Mononuclear cell (primary cell): ENCODE results near the gene WFDC13. TPM values are rescaled to one million over a fixed set of nuclear protein-coding genes. Genes with fewer than 3 reads are reported as not detected.
"Not testable (repeated sequence)": the region's sequence is repeated elsewhere in the genome, so short reads cannot be mapped to it uniquely, and the experiment has no call there.

ENCODE experiments used
- H3K27me3 ChIP-seq: 2 replicates; pipeline ENCODE4 v1.6.0; 2011; ENCODE audit warnings: low read length, control low read depth; ENCODE audit not compliant: insufficient read depth
- H3K4me1 ChIP-seq: 2 replicates; pipeline ENCODE4 v1.5.1; 2011; ENCODE audit warnings: mild to moderate bottlenecking, low read length, control low read depth; ENCODE audit not compliant: insufficient read depth
- H3K4me3 ChIP-seq: 2 replicates; pipeline ENCODE4 v1.5.1; 2011; ENCODE audit warnings: mild to moderate bottlenecking, low read length, moderate library complexity
- H3K9me3 ChIP-seq: 2 replicates; pipeline ENCODE4 v1.5.1; 2011; ENCODE audit warnings: low read depth, mild to moderate bottlenecking, control low read depth, low read length
- total RNA-seq: library from RNA; depleted of rRNA; stranded (reverse); fragments of >200 nt; gene quantifications from one replicate; pipeline ENCODE4 v1.2.3, GENCODE V29; 2012

The WFDC13 gene, protein sequence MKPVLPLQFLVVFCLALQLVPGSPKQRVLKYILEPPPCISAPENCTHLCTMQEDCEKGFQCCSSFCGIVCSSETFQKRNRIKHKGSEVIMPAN
- not detected for total RNA-seq

DNA sequence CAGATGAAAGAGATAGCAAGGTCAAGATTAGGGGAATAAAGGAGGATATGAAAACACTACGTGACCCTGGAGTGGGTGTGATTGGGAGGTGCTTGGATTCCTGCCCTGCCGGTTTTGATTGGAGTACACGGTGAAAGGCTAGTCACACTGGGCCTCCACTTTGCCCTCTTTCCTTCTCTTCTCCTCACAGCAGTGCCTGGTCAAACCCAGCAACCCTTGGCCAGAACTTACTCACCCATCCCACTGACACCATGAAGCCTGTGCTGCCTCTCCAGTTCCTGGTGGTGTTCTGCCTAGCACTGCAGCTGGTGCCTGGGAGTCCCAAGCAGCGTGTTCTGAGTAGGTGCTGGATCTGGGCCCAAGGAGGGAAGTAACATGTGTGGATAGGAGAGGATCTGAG lies at the start of gene WFDC13:
WFDC13 (plus strand) TSS at position 166 of the 400 bp plus-strand sequence; CDS start at position 252, 86 bp downstream.
- H3K4me3 ChIP-seq = no peak within 1 kb of the TSS
- peaks cover 3% of the 10 kb centered on the region for H3K27me3 ChIP-seq
- no peaks in the 10 kb centered on the region for H3K9me3 ChIP-seq
- H3K4me1 ChIP-seq = no peaks in the 10 kb centered on the region

DNA sequence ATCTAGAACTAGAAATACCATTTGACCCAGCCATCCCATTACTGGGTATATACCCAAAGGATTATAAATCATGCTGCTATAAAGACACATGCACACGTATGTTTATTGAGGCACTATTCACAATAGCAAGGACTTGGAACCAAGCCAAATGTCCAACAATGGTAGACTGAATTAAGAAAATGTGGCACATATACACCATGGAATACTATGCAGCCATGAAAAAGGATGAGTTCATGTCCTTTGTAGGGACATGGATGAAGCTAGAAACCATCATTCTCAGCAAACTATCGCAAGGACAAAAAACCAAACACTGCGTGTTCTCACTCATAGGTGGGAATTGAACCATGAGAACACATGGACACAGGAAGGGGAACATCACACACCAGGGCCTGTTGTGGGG lies 44.8 kb upstream of the WFDC13 start:
- H3K4me3 ChIP-seq, H3K27me3 ChIP-seq, H3K4me1 ChIP-seq, H3K9me3 ChIP-seq: not testable (repeated sequence)

DNA sequence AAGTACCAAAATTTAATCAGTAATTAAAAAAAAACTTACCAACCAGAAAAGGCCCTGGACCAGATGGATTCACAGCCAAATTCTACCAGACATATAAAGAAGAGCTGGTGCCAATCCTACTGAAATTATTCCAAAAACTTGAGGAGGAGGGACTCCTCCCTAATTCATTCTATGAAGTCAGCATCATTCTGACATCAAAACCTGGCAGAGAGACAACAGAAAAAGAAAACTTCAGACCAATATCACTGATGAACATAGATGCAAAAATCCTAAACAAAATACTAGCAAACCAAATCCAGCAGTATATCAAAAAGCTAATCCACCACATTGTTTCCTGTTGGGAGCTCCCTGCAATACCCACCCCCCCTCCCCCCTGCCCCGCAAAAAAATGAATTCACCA lies 31.7 kb upstream of the WFDC13 start, which contains the start of gene WFDC11:
WFDC11 (minus strand) TSS at position 101 of the 400 bp plus-strand sequence. CDS start 19,639 bp downstream, outside the sequence.
- no peak within 1 kb of the TSS for H3K4me3 ChIP-seq
- H3K27me3 ChIP-seq = peaks cover 10% of the 10 kb centered on the region
- H3K9me3 ChIP-seq = no peaks in the 10 kb centered on the region
- H3K4me1 ChIP-seq = no peaks in the 10 kb centered on the region

DNA sequence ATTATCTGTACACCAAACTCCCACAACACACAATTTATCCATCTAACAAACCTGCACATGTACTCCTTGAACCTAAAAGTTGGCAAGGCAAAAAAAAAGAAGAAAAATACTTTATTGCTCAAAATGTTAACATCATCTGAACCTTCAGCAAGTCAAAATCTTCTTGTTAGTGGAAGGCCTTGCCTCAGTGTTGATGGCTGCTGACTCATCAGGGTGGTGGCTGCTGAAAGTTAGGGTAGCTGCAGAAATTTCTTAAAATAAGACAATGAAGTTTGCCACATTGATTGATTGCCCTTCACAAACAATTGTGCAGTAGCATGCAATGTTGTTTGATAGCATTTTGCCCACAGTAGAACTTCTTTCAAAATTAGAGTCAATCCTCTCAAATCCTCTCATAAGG lies 29.1 kb upstream of the WFDC13 start:
- no peaks in the 10 kb centered on the region for H3K9me3 ChIP-seq
- peaks cover 12% of the 10 kb centered on the region for H3K27me3 ChIP-seq
- no peaks in the 10 kb centered on the region for H3K4me1 ChIP-seq
- no peak overlapping the region for H3K4me3 ChIP-seq

DNA sequence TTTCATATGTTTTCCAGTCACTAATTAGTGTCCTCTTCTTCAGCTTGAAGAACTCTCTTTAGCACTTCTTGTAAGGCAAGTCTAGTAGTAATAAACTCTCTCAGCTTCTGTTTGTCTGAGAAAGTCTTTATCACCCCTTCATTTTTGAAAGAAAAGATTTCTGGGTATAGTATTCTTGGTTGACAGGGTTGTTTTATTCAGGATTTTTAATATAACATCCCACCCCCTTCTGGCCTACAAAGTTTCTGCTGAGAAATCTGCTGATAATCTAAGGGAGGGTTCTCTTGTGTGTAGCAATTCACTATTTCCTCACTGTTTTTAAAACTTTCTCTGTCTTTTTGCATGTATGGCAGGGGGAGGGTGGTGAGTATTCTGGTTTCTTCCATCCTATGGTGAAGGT lies 22.2 kb upstream of the WFDC13 start:
- peaks cover 2% of the 10 kb centered on the region for H3K27me3 ChIP-seq
- H3K4me1 ChIP-seq = no peaks in the 10 kb centered on the region
- H3K9me3 ChIP-seq = peaks cover 27% of the 10 kb centered on the region
- H3K4me3 ChIP-seq = no peak overlapping the region

DNA sequence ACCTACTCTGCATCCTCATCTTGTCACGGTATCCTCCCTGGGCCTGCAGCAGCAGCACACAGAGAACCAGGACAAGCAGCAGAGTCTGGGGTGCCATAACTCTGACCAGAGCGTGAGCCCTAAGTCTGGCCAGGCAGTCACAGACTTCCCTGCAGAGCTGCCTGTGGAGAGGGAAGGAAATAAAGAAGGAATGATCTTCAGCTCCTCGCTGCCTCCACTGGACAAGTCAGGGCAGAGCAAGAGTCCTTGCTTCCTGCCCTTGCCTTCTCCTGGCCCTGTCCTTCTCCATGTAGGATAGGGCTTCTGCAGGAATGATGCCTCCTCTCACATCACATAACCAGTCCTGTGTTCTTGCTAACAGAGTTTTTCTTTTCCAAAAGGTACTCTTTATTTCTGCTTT lies 15.9 kb upstream of the WFDC13 start:
- no peak overlapping the region for H3K4me3 ChIP-seq
- no peaks in the 10 kb centered on the region for H3K4me1 ChIP-seq
- H3K9me3 ChIP-seq = no peaks in the 10 kb centered on the region
- no peaks in the 10 kb centered on the region for H3K27me3 ChIP-seq

DNA sequence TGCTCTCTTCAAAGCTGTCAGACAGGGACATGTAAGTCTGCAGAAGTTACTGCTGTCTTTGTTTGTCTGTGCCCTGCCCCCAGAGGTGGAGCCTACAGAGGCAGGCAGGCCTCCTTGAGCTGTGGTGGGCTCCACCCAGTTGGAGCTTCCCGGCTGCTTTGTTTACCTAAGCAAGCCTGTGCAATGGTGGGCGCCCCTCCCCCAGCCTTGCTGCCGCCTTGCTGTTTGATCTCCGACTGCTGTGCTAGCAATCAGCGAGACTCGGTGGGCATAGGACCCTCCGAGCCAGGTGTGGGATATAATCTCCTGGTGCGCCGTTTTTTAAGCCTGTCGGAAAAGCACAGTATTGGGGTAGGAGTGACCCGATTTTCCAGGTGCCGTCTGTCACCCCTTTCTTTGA lies 8.5 kb upstream of the WFDC13 start:
- H3K4me1 ChIP-seq, H3K4me3 ChIP-seq, H3K9me3 ChIP-seq, H3K27me3 ChIP-seq: not testable (repeated sequence)

DNA sequence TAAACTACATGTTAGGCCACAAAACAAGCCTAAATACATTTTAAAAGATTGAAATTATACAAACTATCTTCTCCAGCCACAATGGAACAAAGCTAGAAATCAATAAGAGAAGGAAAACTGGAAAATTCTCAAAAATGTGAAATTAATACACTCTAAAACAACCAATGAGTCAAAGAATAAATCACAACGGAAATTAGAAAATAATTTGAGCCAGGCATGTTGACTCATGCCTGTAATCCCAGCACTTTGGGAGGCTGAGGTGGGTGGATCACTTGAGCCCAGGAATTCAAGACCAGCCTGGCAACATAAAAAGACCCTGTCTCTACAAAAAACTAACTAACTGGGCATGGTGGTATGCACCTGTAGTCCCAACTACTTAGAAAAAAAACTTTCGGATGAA lies 6.3 kb upstream of the WFDC13 start:
- no peak overlapping the region for H3K4me3 ChIP-seq
- no peaks in the 10 kb centered on the region for H3K9me3 ChIP-seq
- no peaks in the 10 kb centered on the region for H3K27me3 ChIP-seq
- no peaks in the 10 kb centered on the region for H3K4me1 ChIP-seq

DNA sequence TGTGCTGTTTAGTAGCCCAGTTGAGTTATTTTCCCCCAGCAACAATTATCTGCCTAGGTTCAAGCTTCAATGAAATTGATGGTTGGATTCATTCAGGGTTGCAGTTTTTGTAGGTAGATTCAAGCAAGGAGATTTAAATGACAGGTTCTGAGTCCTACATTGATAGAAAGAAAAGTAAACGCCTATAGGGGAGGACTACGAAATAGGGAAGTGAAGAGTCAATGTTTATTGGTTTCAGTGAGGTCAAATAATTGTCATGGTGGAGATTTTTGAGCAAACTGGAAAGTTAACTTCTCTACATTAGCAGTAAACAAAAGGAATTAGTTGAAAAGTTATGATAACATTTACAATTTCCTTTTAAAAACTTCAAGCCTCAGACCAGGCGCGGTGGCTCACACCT lies 734 bp upstream of the WFDC13 start:
- H3K4me1 ChIP-seq = no peaks in the 10 kb centered on the region
- H3K9me3 ChIP-seq = no peaks in the 10 kb centered on the region
- H3K27me3 ChIP-seq = peaks cover 3% of the 10 kb centered on the region
- no peak overlapping the region for H3K4me3 ChIP-seq

DNA sequence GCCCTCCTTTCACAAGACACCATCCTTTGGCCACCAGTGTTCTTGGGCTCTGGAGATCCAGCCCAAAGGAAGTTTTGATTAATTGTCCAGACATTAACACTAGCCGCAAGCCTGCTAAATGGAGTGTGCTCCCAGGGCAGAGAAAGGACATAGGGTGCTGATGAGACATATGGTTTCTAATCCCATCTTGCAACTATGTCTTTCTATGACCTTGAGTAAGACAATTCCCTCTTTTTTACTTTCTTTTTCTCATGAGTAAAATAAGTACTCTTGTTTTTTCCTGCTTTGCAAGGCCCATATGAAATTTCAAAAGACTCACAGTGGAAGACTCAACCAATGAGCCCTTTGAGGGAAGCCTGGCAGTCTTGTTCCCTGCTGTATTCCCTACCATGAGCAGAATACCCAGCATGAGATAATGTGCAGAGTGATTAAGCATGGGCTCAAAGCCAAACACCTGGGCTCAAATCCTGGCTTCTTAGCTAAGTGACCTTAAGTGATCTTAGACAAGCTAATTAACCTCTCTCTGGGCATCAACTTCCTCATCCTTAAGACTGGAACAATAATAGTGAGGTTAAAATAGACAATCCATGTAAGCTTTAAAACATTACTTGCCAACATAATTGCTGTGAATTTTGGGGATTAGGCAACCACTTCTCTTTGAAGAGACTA lies 3.3 kb downstream of the WFDC13 start, which contains the start of gene WFDC10B:
WFDC10B (minus strand) TSS at position 51 of the 669 bp plus-strand sequence. CDS start 19,027 bp downstream, outside the sequence.
- Histone ChIP-seq H3K4me3 (no peak within 1 kb of the TSS), H3K9me3 (no peaks in the 10 kb centered on the region), H3K4me1 (no peaks in the 10 kb centered on the region), H3K27me3 (peaks cover 20% of the 10 kb centered on the region)

DNA sequence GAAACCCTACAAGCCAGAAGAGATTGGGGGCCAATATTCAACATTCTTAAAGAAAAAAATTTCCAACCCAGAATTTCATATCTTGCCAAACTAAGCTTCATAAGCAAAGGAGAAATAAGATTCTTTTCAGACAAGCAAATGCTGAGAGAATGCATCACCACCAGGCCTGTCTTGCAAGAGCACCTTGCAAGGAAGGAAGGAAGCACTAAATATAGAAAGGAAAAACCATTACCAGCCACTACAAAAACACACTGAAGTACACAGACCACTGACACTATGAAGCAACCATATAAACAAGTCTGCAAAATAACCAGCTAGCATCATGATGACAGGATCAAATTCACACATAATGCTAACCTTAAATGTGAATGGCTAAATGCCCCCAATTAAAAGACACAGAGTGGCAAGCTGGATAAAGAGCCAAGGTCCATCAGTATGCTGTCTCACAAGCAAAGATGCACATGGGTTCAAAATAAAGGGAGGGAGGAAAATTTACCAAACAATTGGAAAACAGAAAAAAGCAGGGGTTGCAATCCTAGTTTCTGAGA lies 14.4 kb downstream of the WFDC13 start:
- not testable (repeated sequence) for H3K4me3 ChIP-seq, H3K9me3 ChIP-seq, H3K4me1 ChIP-seq, H3K27me3 ChIP-seq

DNA sequence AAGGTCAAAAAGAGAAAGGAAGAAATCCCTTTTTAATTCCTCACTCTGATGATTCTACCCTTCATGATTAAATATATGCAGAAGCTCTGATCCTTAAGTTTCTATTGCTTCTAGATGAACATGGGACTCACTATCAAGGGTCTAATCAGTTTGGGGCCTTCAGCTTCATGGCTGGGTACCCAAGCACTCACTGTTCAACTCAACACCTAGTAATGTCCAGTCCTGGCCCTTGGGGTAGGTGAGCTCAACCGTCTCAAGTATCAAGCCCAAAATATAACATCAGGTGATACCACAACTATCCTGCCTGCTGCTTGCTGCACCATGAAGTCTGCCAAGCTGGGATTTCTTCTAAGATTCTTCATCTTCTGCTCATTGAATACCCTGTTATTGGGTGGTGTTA lies 20.2 kb downstream of the WFDC13 start, which contains the start of gene SPINT4:
SPINT4 (plus strand) TSS at position 301 of the 400 bp plus-strand sequence; CDS start at position 322, 21 bp downstream.
- no peaks in the 10 kb centered on the region for H3K4me1 ChIP-seq
- H3K9me3 ChIP-seq = no peaks in the 10 kb centered on the region
- no peak within 1 kb of the TSS for H3K4me3 ChIP-seq
- peaks cover 7% of the 10 kb centered on the region for H3K27me3 ChIP-seq

DNA sequence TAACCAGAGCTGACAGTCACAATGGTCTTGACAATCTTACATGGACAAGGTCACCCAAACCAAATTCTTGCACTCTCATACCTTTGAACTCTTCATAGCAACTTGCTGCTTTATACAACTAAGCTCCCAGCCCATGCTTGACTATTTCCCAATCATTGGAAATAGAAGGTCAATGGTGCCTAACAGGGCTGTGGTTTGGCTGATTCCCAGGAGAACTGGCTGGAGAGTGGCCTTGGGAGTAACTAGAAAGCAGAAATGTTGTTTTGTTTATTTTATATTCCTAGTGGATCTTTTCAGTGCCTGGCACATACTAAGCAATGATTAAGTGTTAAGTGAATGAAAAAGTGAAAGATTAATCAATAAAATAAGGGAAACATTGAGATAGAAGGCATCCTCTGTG lies 23.3 kb downstream of the WFDC13 start:
- Histone ChIP-seq H3K4me1 (no peaks in the 10 kb centered on the region), H3K27me3 (peaks cover 7% of the 10 kb centered on the region), H3K4me3 (no peak overlapping the region), H3K9me3 (no peaks in the 10 kb centered on the region)

DNA sequence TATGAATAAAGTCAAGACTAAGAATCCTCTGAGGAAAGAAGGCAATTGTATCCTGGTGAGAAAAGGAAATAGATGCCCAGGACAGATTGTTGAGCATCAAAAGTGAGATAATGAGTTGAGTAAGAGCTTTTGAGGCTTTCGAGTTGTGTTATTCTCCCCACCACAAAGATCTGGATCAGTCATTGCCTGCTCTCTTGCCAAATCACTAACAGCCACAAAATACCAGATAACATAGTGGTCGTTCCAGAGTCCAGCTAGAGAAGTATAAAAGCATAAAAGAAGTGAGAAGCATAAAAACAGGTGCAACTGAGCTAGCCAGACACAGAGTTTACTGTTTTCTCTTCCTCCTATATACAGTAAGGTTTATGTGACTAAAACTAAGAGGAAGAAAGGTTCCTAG lies 25.2 kb downstream of the WFDC13 start:
- Histone ChIP-seq H3K4me1 (no peaks in the 10 kb centered on the region), H3K27me3 (peaks cover 7% of the 10 kb centered on the region), H3K4me3 (no peak overlapping the region), H3K9me3 (peaks cover 6% of the 10 kb centered on the region)

DNA sequence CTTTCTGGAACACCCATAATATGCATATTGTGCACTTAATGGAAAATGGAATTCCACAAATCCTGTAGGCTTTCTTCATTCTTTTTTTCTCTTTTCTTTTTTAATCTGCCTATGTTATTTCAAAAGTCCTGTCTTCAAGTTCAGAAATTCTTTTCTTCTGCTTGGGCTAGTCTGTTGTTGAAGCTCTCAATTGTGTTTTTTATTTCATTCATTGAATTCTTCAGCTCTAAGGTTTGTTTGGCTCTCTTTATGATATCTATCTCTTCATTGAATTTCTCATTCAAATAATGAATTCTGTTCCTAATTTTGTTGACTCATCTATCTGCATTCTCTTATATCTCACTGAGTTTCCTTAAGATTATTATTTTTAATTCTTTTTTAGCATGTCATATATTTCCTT lies 30.4 kb downstream of the WFDC13 start:
- Histone ChIP-seq H3K4me3 (no peak overlapping the region), H3K27me3 (peaks cover 2% of the 10 kb centered on the region), H3K4me1 (no peaks in the 10 kb centered on the region), H3K9me3 (peaks cover 16% of the 10 kb centered on the region)

DNA sequence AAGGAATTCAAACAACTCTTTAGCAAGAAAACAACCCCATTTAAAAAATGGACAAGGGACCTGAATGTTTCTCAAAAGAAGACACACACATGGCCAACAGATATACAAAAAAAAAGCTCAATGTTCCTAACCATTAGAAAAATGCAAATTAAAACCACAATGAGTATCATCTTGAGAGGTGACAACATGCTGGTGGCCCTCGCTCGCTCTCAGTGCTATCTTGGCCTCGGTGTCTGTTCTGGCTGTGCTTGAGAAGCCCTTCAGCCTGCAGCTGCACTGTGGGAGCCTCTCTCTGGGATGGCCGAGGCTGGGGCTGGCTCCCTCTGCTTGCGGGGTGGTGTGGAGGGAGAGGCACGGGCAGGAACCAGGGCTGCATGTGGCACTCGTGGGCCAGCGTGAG lies 33.7 kb downstream of the WFDC13 start:
- no peak overlapping the region for H3K4me3 ChIP-seq
- peaks cover 16% of the 10 kb centered on the region for H3K9me3 ChIP-seq
- H3K4me1 ChIP-seq = no peaks in the 10 kb centered on the region
- peaks cover 2% of the 10 kb centered on the region for H3K27me3 ChIP-seq
